Measurements from ENCODE around the gene SRGAP3.

The SRGAP3 gene

DNA sequence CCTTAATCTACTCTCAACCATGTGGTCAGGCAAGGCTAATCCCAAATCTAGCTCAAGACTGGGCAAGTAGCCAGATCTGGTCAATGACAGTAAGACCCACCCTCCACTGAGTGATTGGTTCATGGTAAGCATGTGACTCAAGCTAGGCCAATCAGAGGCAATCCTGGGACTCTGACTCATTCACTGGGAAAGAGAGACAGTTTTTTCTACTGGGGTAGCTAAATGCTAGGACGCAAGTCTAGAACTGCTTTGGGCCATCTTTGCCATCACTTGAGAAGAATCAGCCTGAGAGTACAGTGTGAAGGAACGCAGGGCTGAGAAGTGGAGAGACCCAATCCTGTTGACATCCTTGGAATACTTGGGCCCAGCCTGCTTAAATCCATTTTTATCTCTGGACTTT is 276.8 kb downstream of the SRGAP3 start:
- Mint-ChIP-seq H3K4me1 (no peaks in the 10 kb centered on the region), H3K9me3 (no peaks in the 10 kb centered on the region), H3K27me3 (peaks cover 15% of the 10 kb centered on the region), H3K4me3 (no peak overlapping the region), H3K36me3 (ENCODE audit: low read depth) (no peaks in the 10 kb centered on the region), H3K27ac (no peak overlapping the region)
- DNase-seq (no peak), ATAC-seq (peak; percentile 51)

DNA sequence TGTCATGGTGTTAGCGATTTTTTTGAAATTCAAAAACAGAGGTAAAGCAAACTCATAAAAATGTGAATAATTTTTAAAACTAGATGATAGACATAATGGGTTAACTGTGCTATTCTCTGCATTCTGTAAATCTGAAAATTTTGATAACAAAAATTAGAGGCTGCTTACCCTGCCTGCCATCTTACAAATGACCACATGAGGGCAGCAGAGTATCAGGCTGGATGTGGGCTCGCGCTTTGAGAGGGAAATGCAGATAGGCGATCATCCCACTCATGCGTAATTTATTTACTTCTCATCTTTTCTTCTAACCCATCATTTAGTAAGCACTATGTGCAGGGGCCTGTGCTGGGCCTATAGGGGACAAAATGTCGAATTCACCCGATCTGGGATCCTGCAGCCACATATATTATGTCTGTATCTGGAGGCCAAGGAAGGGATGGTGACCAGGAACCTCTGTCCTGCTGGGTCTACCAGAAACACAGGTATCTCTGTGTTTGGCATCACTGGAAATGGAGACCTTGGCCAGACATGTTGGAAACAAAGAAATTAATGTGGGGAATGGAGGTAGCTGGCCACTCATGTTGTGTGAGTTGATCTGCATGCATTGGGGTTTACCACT is 278.4 kb downstream of the SRGAP3 start:
- no peak for ATAC-seq
- Mint-ChIP-seq H3K36me3 (ENCODE audit: low read depth) (no peaks in the 10 kb centered on the region), H3K4me3 (no peak overlapping the region), H3K4me1 (no peaks in the 10 kb centered on the region), H3K27ac (no peak overlapping the region), H3K27me3 (peaks cover 16% of the 10 kb centered on the region), H3K9me3 (no peaks in the 10 kb centered on the region)
- DNase-seq, result peak; percentile 69

DNA sequence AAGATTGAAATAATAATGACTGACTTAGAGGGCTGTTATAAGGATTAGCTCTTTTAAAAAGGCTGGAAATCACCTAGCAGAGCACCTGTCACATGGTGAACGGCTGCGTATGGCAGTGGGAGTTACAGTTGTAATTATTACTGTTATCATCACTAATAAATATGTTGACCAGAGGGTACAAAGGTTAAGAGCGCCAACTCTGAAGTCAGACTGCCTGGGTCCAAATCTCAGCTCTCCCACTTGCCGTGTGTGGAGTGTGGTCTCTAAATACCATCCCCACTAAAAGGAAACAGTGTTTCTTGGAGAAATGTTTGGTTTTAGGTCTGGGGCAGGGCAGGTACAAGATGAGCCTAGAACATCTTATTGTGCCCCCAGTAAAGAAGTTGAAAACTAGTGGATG is 280.2 kb downstream of the SRGAP3 start:
- peaks cover 14% of the 10 kb centered on the region for H3K27me3 Mint-ChIP-seq
- DNase-seq, result no peak
- peaks cover under 1% of the 10 kb centered on the region for H3K4me1 Mint-ChIP-seq
- H3K9me3 Mint-ChIP-seq, result no peaks in the 10 kb centered on the region
- no peak for ATAC-seq
- no peak overlapping the region for H3K4me3 Mint-ChIP-seq
- H3K27ac Mint-ChIP-seq, result no peak overlapping the region
- no peaks in the 10 kb centered on the region for H3K36me3 Mint-ChIP-seq (ENCODE audit: low read depth)

DNA sequence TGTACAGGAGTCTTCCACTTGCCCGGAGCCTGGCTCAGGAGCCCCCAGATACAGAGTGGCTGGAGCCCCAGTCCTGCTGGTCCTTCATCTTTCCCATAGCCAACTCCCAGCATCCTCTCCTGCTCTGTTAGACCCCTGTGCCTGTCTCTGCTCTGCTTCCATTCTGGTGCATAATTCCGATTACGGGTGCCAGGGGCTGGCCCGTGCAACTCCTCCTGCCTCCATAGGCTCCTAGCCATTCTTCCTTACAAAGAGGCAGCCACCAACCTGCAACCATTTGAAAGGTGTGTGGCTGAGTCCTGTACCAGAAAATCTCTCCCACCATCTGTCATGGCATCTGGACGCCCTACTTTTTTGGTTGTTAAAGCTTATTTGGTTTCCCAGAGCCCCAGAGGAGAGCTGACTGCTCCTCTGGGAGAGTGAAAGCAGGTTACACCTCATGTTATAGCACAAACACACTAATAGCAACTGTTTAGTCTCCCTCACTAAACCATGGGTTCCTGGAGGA is 281.0 kb downstream of the SRGAP3 start:
- Mint-ChIP-seq H3K4me3 (no peak overlapping the region), H3K36me3 (ENCODE audit: low read depth) (peaks cover 2% of the 10 kb centered on the region), H3K27ac (no peak overlapping the region), H3K9me3 (no peaks in the 10 kb centered on the region), H3K27me3 (peaks cover 15% of the 10 kb centered on the region), H3K4me1 (peaks cover 8% of the 10 kb centered on the region)
- DNase-seq (no peak), ATAC-seq (no peak)

GRCh38 chr3:8967553-8967952 is 281.9 kb downstream of the SRGAP3 start:
- H3K36me3 Mint-ChIP-seq (ENCODE audit: low read depth), result peaks cover 4% of the 10 kb centered on the region

DNA sequence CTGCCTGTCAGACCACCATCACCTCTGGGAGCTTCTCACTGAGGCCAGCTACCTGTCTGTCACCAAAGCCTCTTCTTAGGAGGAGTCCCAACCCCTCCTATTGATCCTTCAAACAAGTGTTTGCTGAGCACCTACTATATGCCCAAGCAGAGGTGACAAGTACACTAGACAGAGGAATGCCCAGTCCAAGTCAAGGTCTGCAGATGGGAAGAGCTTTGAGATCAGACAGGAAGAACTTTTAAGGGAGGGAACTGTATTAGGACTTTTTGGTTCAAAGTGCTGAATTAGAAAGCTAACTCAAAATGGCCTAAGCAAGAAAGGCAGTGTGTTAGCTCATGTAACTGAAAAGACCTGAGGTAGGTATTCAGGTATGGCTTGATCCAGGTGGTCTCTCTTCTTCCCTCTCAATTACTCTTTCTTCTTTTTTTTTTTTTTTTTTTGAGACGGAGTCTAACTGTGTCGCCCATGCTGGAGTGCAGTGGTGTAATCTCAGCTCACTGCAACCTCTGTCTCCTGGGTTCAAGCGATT is 282.6 kb downstream of the SRGAP3 start:
- ATAC-seq (no peak), DNase-seq (no peak)
- peaks cover 15% of the 10 kb centered on the region for H3K4me1 Mint-ChIP-seq
- peaks cover 10% of the 10 kb centered on the region for H3K27me3 Mint-ChIP-seq
- peaks cover 4% of the 10 kb centered on the region for H3K36me3 Mint-ChIP-seq (ENCODE audit: low read depth)
- H3K27ac Mint-ChIP-seq, result no peak overlapping the region
- no peak overlapping the region for H3K4me3 Mint-ChIP-seq
- no peaks in the 10 kb centered on the region for H3K9me3 Mint-ChIP-seq

More at GRCh38 chr3:8967553-8967952, 281.9 kb downstream of the SRGAP3 start:
- ATAC-seq (no peak), DNase-seq (no peak)
- H3K27ac Mint-ChIP-seq, result no peak overlapping the region
- H3K4me1 Mint-ChIP-seq, result peaks cover 10% of the 10 kb centered on the region
- H3K9me3 Mint-ChIP-seq, result no peaks in the 10 kb centered on the region
- no peak overlapping the region for H3K4me3 Mint-ChIP-seq
- H3K27me3 Mint-ChIP-seq, result peaks cover 11% of the 10 kb centered on the region

DNA sequence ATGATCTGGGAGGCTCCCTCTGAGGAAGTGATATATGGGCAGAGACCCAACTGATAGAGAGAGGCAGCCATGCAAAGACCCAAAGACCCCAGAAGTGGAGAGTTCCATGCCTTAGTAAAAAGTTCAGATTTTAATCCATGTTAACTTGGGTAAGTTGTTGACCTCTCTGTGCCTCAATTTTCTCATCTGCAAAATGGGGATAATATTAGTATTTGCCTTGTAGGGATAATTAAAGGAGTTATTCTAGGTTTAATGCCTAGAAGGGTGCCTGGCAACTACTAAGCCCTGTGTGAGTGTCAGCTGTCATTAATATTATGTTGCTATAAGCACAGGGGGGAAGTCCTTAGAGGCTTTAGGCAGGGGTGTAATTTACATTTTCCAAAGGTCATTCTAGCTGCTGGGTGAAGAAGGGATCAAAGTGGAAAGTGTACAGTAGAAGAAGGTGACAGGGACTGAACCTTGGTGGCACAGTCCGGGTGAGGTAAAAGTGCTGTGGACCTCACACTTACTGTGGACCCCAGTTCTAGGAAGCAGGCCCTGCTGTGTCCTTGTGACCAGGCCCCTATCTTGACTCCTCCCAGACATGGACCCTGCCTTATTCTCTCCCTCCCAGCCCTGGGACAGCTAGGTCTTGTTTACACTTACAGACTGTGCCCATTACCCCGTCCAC is 283.2 kb downstream of the SRGAP3 start:
- Mint-ChIP-seq H3K27me3 (peaks cover 10% of the 10 kb centered on the region), H3K27ac (no peak overlapping the region), H3K36me3 (ENCODE audit: low read depth) (peaks cover 4% of the 10 kb centered on the region), H3K9me3 (no peaks in the 10 kb centered on the region), H3K4me3 (no peak overlapping the region), H3K4me1 (peaks cover 21% of the 10 kb centered on the region)
- no peak for ATAC-seq
- no peak for DNase-seq

- H3K27me3 Mint-ChIP-seq, result peaks cover 8% of the 10 kb centered on the region
- H3K27ac Mint-ChIP-seq, result no peak overlapping the region
- no peak for ATAC-seq
- DNase-seq, result no peak
- no peaks in the 10 kb centered on the region for H3K9me3 Mint-ChIP-seq
- H3K36me3 Mint-ChIP-seq (ENCODE audit: low read depth), result peaks cover 11% of the 10 kb centered on the region
- peaks cover 34% of the 10 kb centered on the region for H3K4me1 Mint-ChIP-seq
- H3K4me3 Mint-ChIP-seq, result no peak overlapping the region
These were observed 284.7 kb downstream of the SRGAP3 start for GRCh38 chr3:8964436-8965370.

- DNase-seq, result peak; percentile 94
- Mint-ChIP-seq H3K27me3 (peaks cover 6% of the 10 kb centered on the region), H3K36me3 (ENCODE audit: low read depth) (peaks cover 23% of the 10 kb centered on the region), H3K9me3 (no peaks in the 10 kb centered on the region), H3K4me3 (peak within 1 kb of the TSS; percentile 83), H3K27ac (peak within 1 kb of the TSS; percentile 95), H3K4me1 (peaks cover 38% of the 10 kb centered on the region)
- peak; percentile 89 for ATAC-seq
These were observed 286.2 kb downstream of the SRGAP3 start, which contains the start of gene RAD18 for GRCh38 chr3:8963137-8963853. TSS of gene RAD18 (minus strand) at chr3:8963472. CDS start at chr3:8963385, 87 bp downstream.

GRCh38 chr3:8962226-8962861 is 287.1 kb downstream of the SRGAP3 start:
- no peaks in the 10 kb centered on the region for H3K9me3 Mint-ChIP-seq
- no peak for ATAC-seq
- H3K27me3 Mint-ChIP-seq, result peaks cover 2% of the 10 kb centered on the region
- DNase-seq, result no peak
- peak overlapping the region; percentile 95 for H3K27ac Mint-ChIP-seq
- peaks cover 30% of the 10 kb centered on the region for H3K36me3 Mint-ChIP-seq (ENCODE audit: low read depth)
- peak overlapping the region; percentile 83 for H3K4me3 Mint-ChIP-seq
- H3K4me1 Mint-ChIP-seq, result peaks cover 38% of the 10 kb centered on the region

DNA sequence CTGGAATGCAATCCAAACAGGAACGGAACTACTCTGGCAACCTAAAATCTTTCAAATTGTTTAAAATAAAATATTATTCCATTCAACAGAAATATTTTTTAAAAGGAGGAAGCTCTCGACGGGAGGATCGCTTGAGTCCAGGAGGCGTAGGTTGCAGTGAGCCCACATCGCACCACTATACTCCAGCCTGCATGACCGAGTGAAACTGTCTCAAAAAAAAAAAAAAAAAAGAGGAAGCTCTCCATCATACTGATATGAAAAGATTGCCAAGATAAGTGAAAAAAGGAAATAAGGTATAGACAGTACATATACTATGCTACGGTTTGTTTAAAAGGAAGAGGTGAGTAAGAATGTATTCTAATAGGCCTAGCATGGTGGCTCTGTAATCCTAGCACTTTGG is 289.8 kb downstream of the SRGAP3 start:
- Mint-ChIP-seq H3K4me3 (no peak overlapping the region), H3K36me3 (ENCODE audit: low read depth) (peaks cover 41% of the 10 kb centered on the region), H3K9me3 (no peaks in the 10 kb centered on the region), H3K27ac (no peak overlapping the region), H3K4me1 (peaks cover 38% of the 10 kb centered on the region), H3K27me3 (peaks cover 2% of the 10 kb centered on the region)
- DNase-seq, result no peak
- ATAC-seq, result no peak

- H3K9me3 Mint-ChIP-seq, result no peaks in the 10 kb centered on the region
- ATAC-seq, result peak; percentile 24
- H3K27ac Mint-ChIP-seq, result no peak overlapping the region
- H3K36me3 Mint-ChIP-seq (ENCODE audit: low read depth), result peaks cover 35% of the 10 kb centered on the region
- peaks cover 12% of the 10 kb centered on the region for H3K4me1 Mint-ChIP-seq
- H3K27me3 Mint-ChIP-seq, result no peaks in the 10 kb centered on the region
- no peak overlapping the region for H3K4me3 Mint-ChIP-seq
- no peak for DNase-seq
These were observed 294.3 kb downstream of the SRGAP3 start for GRCh38 chr3:8954938-8955763.

DNA sequence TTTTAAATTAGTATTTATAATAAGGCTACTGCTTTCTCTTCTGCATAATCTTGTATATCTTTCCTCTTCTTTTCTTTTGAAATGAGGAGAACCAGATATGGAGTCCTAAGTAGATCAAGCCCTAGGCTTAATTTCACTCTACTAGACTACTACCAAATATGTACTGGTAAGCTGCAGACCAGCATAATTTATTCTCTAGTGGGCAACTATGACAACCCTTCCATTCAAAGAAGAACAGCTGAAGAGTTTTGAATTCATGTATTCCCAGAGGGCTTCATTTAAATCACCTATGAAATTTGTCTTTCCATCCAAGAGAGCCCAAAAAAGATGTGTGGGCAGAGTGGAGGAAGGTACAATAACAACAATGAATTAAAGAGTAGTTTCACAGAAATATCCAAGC is 296.1 kb downstream of the SRGAP3 start:
- Mint-ChIP-seq H3K4me3 (no peak overlapping the region), H3K9me3 (no peaks in the 10 kb centered on the region), H3K36me3 (ENCODE audit: low read depth) (peaks cover 27% of the 10 kb centered on the region), H3K27me3 (no peaks in the 10 kb centered on the region), H3K27ac (no peak overlapping the region), H3K4me1 (peaks cover 4% of the 10 kb centered on the region)
- no peak for DNase-seq
- no peak for ATAC-seq

All from activated naive CD8-positive, alpha-beta T cell treated with anti-CD3 and anti-CD28 coated beads, Interleukin-2, amount 50 U/mL, for 24 hours (primary cell).